ENCODE measurements around the gene ANTXR2. TPM values are rescaled to one million over a fixed set of nuclear protein-coding genes. Genes with fewer than 3 reads are reported as not detected.

The ANTXR2 gene
- total and polyA plus RNA-seq, 2 of the 8 experiments (the other 6 are each of a cell fraction or from before 2014, with no cell fraction given) = 1.1 to 7.5 TPM

- H3K79me2 ChIP-seq (ENCODE audit: control insufficient read depth in 1 of 2, insufficient read depth in 2 of 2, low read length in 2 of 2) = no peaks in the 10 kb centered on the region
- H3K9ac ChIP-seq (replicated peaks in 1 of 4; ENCODE audit: extremely low read depth in 1 of 4, low read depth in 3 of 4, low read length in 3 of 4) = no peak overlapping the region
- H2AK5ac ChIP-seq (ENCODE audit: low read depth, low read length) = no peak overlapping the region
- TF ChIP-seq SIX5 (IDR thresholded peaks at IDR 0.05; ENCODE audit: low read depth, low read length) = no peak
- TF ChIP-seq, protein P1, sequence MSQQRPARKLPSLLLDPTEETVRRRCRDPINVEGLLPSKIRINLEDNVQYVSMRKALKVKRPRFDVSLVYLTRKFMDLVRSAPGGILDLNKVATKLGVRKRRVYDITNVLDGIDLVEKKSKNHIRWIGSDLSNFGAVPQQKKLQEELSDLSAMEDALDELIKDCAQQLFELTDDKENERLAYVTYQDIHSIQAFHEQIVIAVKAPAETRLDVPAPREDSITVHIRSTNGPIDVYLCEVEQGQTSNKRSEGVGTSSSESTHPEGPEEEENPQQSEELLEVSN (IDR thresholded peaks at IDR 0.05) = no peak
- TF ChIP-seq CTCF (IDR thresholded peaks at IDR 0.05; ENCODE audit: control extremely low read depth in 1 of 3, insufficient read depth in 1 of 3, low read depth in 1 of 3, low read length in 3 of 3) = no peak
- no peak for TF ChIP-seq BRCA1 (IDR thresholded peaks at IDR 0.05; ENCODE audit: low read depth, low read length)
- no peak for TF ChIP-seq SP1 (IDR thresholded peaks at IDR 0.05; ENCODE audit: low read depth, low read length)
- no peak for TF ChIP-seq CEBPB (IDR thresholded peaks at IDR 0.05; ENCODE audit: low read depth, low read length)
- TF ChIP-seq BACH1 (IDR thresholded peaks at IDR 0.05; ENCODE audit: low read length) = no peak
- no peak for TF ChIP-seq POLR2A (IDR thresholded peaks at IDR 0.05; ENCODE audit: control extremely low read depth in 1 of 2, low read depth in 2 of 2, low read length in 2 of 2)
- no peak for TF ChIP-seq SUZ12 (IDR thresholded peaks at IDR 0.05; ENCODE audit: low read length)
- no peak for TF ChIP-seq RAD21 (IDR thresholded peaks at IDR 0.05 in 1 of 2, conservative IDR thresholded peaks at IDR 0.05 in 1 of 2; ENCODE audit: low read depth in 2 of 2, low read length in 2 of 2)
- TF ChIP-seq MAFK (IDR thresholded peaks at IDR 0.05; ENCODE audit: low read depth, low read length) = no peak
- CTCF ChIA-PET (ENCODE audit: partially characterized antibody) = no interaction called here
- no peak overlapping the region for H3K23ac ChIP-seq (ENCODE audit: insufficient read length)
- H3K4ac ChIP-seq (replicated peaks; ENCODE audit: insufficient read length, low read depth, low read length) = no peak overlapping the region
- no peak overlapping the region for H3K18ac ChIP-seq (ENCODE audit: extremely low read depth, low read length)
- no peaks in the 10 kb centered on the region for H4K20me1 ChIP-seq (replicated peaks in 1 of 2; ENCODE audit: control insufficient read depth in 1 of 2, insufficient read depth in 2 of 2, low read length in 2 of 2)
- no peak overlapping the region for H4K8ac ChIP-seq (ENCODE audit: extremely low read depth, insufficient read depth, low read length)
- no peak overlapping the region for H3K14ac ChIP-seq (ENCODE audit: insufficient read length)
- no peak for FAIRE-seq
- DNase-seq (ENCODE audit: low read depth in 1 of 2, low spot score in 2 of 2) = no peak
- H2BK120ac ChIP-seq (replicated peaks; ENCODE audit: low read depth, low read length) = no peak overlapping the region
- no peaks in the 10 kb centered on the region for H3K4me1 ChIP-seq (replicated peaks in 1 of 4; ENCODE audit: control insufficient read depth in 3 of 4, insufficient read depth in 4 of 4, low read length in 3 of 4)
- H4K5ac ChIP-seq (ENCODE audit: insufficient read length, low read depth, low read length) = no peak overlapping the region
- H3K23me2 ChIP-seq (ENCODE audit: low read depth, low read length) = no peaks in the 10 kb centered on the region
- H2BK15ac ChIP-seq (ENCODE audit: low read length) = no peak overlapping the region
- no peaks in the 10 kb centered on the region for H3K79me1 ChIP-seq (ENCODE audit: low read depth, low read length)
- no peak overlapping the region for H3K56ac ChIP-seq (replicated peaks; ENCODE audit: insufficient read length, low read depth, low read length)
- no peaks in the 10 kb centered on the region for H3K36me3 ChIP-seq (ENCODE audit: control insufficient read depth in 2 of 4, insufficient read depth in 4 of 4, low read length in 3 of 4)
- no peak overlapping the region for H2BK12ac ChIP-seq (ENCODE audit: low read depth, low read length)
- no peak overlapping the region for H2BK20ac ChIP-seq (ENCODE audit: low read length)
- no peaks in the 10 kb centered on the region for H3K9me3 ChIP-seq (ENCODE audit: insufficient read depth in 2 of 2, low read depth in 1 of 2, low read length in 1 of 2)
- POLR2A ChIA-PET (ENCODE audit: partially characterized antibody) = no interaction called here
- 83% methylated on average over 1 of the region's 1 CpG; no CpG with 5 or more reads in 1 of the 2 experiments for WGBS, 2 experiments (ENCODE audit: extremely low coverage in 1 of 2, insufficient coverage in 1 of 2, insufficient read length in 1 of 2, insufficient replicate concordance in 2 of 2, low coverage in 1 of 2, low lambda C conversion rate in 2 of 2, missing lambda C conversion rate in 1 of 2)
- H3K4me2 ChIP-seq (ENCODE audit: insufficient read depth in 1 of 2, low read depth in 2 of 2, low read length in 2 of 2) = no peak overlapping the region
- no peak overlapping the region for H3K4me3 ChIP-seq (ENCODE audit: extremely low read depth in 1 of 4, insufficient read depth in 2 of 4, low read depth in 3 of 4, low read length in 4 of 4)
- no peak overlapping the region for H3K27ac ChIP-seq (ENCODE audit: low read depth, low read length)
- H2BK5ac ChIP-seq (ENCODE audit: low read depth, low read length) = no peak overlapping the region
- no peak overlapping the region for H4K91ac ChIP-seq (replicated peaks; ENCODE audit: insufficient read length, low read length)
- no peak overlapping the region for H2AFZ ChIP-seq (ENCODE audit: low read length)
- no peaks in the 10 kb centered on the region for H3K27me3 ChIP-seq (replicated peaks in 1 of 4; ENCODE audit: control insufficient read depth in 3 of 4, extremely low read depth in 1 of 4, insufficient read depth in 3 of 4, low read length in 3 of 4)
Measured at GRCh38 chr4:79922011-79922410, 151.0 kb downstream of the ANTXR2 start.

Data from H1 (cell line).